OCI-LY7 (cell line): ENCODE results near the gene FRMD8. TPM values are rescaled to one million over a fixed set of nuclear protein-coding genes. Genes with fewer than 3 reads are reported as not detected.

ENCODE experiments used
- BruUV-seq: library from RNA; stranded (reverse); fragments of 400-500 nt; replicated peaks from 2 replicates; lab custom pipeline; 2021; lab: Mats Ljungman, UMichigan
- CTCF ChIA-PET: fragments of 300-600 bp; sonication (Branson Sonifier 250); formaldehyde crosslinking; loops from one replicate; lab custom pipeline; 2022; ENCODE audit warnings: antibody characterized with exemption; ENCODE audit not compliant: unreplicated experiment; lab: Charles Lee
- POLR2A ChIA-PET: fragments of 300-600 bp; sonication (Branson Sonifier 250); formaldehyde crosslinking; loops from one replicate; lab custom pipeline; 2022; ENCODE audit warnings: antibody characterized with exemption; lab: Charles Lee
- DNase-seq: peaks from one replicate; pipeline ENCODE4 v3.0.0-alpha.2; 2015; ENCODE audit warnings: low spot score
- H2AFZ ChIP-seq: fragments of 200-600 bp; sonication (generic), shearing (Covaris generic); 2 replicates; pipeline ENCODE4 v1.6.1; 2014; ENCODE audit warnings: mild to moderate bottlenecking, antibody characterized with exemption, low read length, moderate library complexity
- H3K27ac ChIP-seq: fragments of 200-600 bp; sonication (generic); 2 replicates; pipeline ENCODE4 v1.5.1; 2014; ENCODE audit warnings: mixed run types, low read depth, mild to moderate bottlenecking, moderate library complexity, low read length, inconsistent platforms; ENCODE audit not compliant: poor library complexity, severe bottlenecking
- H3K36me3 ChIP-seq: fragments of 200-600 bp; sonication (generic); 2 replicates; pipeline ENCODE4 v1.6.1; 2014; ENCODE audit warnings: mild to moderate bottlenecking, antibody characterized with exemption, low read length, moderate library complexity, mixed read lengths; ENCODE audit not compliant: insufficient read depth
- H3K4me1 ChIP-seq: fragments of 200-600 bp; sonication (generic); 2 replicates; pipeline ENCODE4 v1.5.1; 2014; ENCODE audit warnings: mild to moderate bottlenecking, low read length; ENCODE audit not compliant: insufficient read depth, poor library complexity, severe bottlenecking
- H3K4me2 ChIP-seq: fragments of 200-600 bp; sonication (generic); 2 replicates; pipeline ENCODE4 v1.6.1; 2014; ENCODE audit warnings: mild to moderate bottlenecking, low read length
- H3K4me3 ChIP-seq: fragments of 200-600 bp; sonication (generic); 2 replicates; pipeline ENCODE4 v1.5.1; 2014; ENCODE audit warnings: mild to moderate bottlenecking, low read depth, low read length; ENCODE audit not compliant: poor library complexity, severe bottlenecking
- H3K79me2 ChIP-seq: fragments of 200-600 bp; sonication (generic); 2 replicates; pipeline ENCODE4 v1.6.1; 2016; ENCODE audit warnings: low read depth, mild to moderate bottlenecking, low read length, moderate library complexity, mixed read lengths; ENCODE audit not compliant: insufficient read depth
- H3K9me2 ChIP-seq: fragments of 200-600 bp; sonication (generic); 2 replicates; pipeline ENCODE4 v1.6.1; 2016; ENCODE audit warnings: mild to moderate bottlenecking, low read length, mixed read lengths; ENCODE audit not compliant: insufficient read depth
- H3K9me3 ChIP-seq: fragments of 200-600 bp; sonication (generic); 2 replicates; pipeline ENCODE4 v1.6.1; 2014; ENCODE audit warnings: mild to moderate bottlenecking, mixed run types, low read length, mixed read lengths
- H4K20me1 ChIP-seq: fragments of 200-600 bp; sonication (generic); 2 replicates; pipeline ENCODE4 v1.6.1; 2014; ENCODE audit warnings: mild to moderate bottlenecking, antibody characterized with exemption, low read length, moderate library complexity, mixed read lengths; ENCODE audit not compliant: insufficient read depth
- CTCF ChIP-seq: fragments of 200-600 bp; sonication (generic); conservative IDR thresholded peaks from 2 replicates; pipeline ENCODE4 v1.5.1; 2014; ENCODE audit warnings: mild to moderate bottlenecking, antibody characterized with exemption, low read length, moderate library complexity, mixed read lengths
- EZH2phosphoT487 ChIP-seq: fragments of 200-600 bp; sonication (generic); IDR thresholded peaks from 2 replicates; pipeline ENCODE4 v1.6.1; 2018; ENCODE audit warnings: low read depth, borderline replicate concordance, mild to moderate bottlenecking, mixed run types, antibody characterized with exemption, low read length, moderate library complexity, mixed read lengths
- intact Hi-C: fragments of 100-400 bp; cut with micrococcal nuclease; formaldehyde crosslinking; loops from one replicate; pipeline ENCODE4 v1.10.0; 2022; ENCODE audit not compliant: unreplicated experiment
- total RNA-seq, 2 experiments: library from RNA; depleted of rRNA in 1 of 2; stranded (reverse); fragments of >200 nt in 1 of 2; shearing (Covaris generic) in 1 of 2; gene quantifications; 2 replicates each; pipeline ENCODE4 v1.2.3, GENCODE V29; 2014 to 2022

Gene FRMD8
- total RNA-seq, 2 experiments from 2014 or later: 37.6 to 55.8 TPM

GRCh38 chr11:65396769-65397745 is 10.6 kb downstream of the FRMD8 start:
- BruUV-seq: no TSS peak
- H4K20me1 ChIP-seq: no peaks in the 10 kb centered on the region
- no peaks in the 10 kb centered on the region for H3K9me2 ChIP-seq
- no peak for DNase-seq
- H3K4me2 ChIP-seq: no peak overlapping the region
- H3K9me3 ChIP-seq: no peaks in the 10 kb centered on the region
- CTCF ChIA-PET: no interaction called here
- intact Hi-C loops: no loop called here
- no peak overlapping the region for H3K4me3 ChIP-seq
- peaks cover 7% of the 10 kb centered on the region for H3K4me1 ChIP-seq
- H3K79me2 ChIP-seq: no peaks in the 10 kb centered on the region
- TF ChIP-seq EZH2phosphoT487 (no peak), CTCF (no peak)
- POLR2A ChIA-PET: no interaction called here
- H3K27ac ChIP-seq: no peak overlapping the region
- H2AFZ ChIP-seq: no peak overlapping the region
- peaks cover 50% of the 10 kb centered on the region for H3K36me3 ChIP-seq

DNA sequence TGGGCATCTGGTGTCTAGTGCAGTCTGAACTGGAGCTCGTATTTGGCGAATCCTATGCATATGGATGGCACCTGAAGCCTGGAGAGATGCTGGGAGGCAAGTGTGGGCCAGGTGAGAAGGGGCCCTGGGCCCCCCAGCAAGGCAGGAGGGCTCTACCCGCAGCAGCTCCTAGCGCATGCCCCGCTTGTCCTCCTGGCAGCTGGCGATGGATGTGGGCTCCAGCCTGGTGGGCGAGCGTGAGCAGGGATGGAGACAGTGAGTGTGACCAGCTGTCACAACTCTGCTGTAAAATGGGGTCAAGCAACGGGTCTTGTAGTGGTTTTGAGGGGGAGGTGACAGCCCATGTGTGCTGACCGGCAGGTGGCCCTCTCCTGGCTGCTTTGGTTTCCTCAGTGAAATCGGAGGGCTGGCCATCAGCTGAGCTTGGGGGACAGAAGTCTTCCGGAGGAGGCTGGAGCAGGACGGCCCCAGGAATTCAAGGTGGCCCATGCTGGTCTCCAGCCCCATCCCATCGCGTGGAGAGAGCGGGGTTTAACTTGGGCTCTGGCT is 12.0 kb downstream of the FRMD8 start:
- Histone ChIP-seq H3K4me1 (peaks cover 20% of the 10 kb centered on the region), H3K9me2 (no peaks in the 10 kb centered on the region), H3K4me3 (no peak overlapping the region), H3K27ac (no peak overlapping the region), H3K9me3 (no peaks in the 10 kb centered on the region), H4K20me1 (0 out of 2 replicates have a peak, but pooled peaks cover 4% of the 10 kb centered on the region), H2AFZ (no peak overlapping the region), H3K4me2 (no peak overlapping the region), H3K79me2 (no peaks in the 10 kb centered on the region), H3K36me3 (peaks cover 54% of the 10 kb centered on the region)
- intact Hi-C loops: no loop called here
- BruUV-seq: no TSS peak
- DNase-seq: no peak
- TF ChIP-seq CTCF: no peak
- no peak for TF ChIP-seq EZH2phosphoT487
- CTCF ChIA-PET: no interaction called here
- POLR2A ChIA-PET: interaction anchor here (0.7 kb wide), 1 partner anchor 80 kb away, joined by 6 read pairs; no protein-coding TSS in a partner anchor
